Stimulated activated effector memory CD8-positive, alpha-beta T cell treated with anti-CD3 and anti-CD28 coated beads, Interleukin-12 subunit alpha, Interleukin-12 subunit beta, amount 100 ng/mL, for 72 hours (primary cell): ENCODE measurements around the gene SGCG.

Source experiments
- ATAC-seq: fragments of 150-1000 bp; cut with Tn5 transposase; 2 replicates; pipeline ENCODE4 v1.10.0; 2021
- DNase-seq, 2 donors: peaks; one replicate each; pipeline ENCODE4 v3.0.0; 2021 to 2022; ENCODE audit warnings: low spot score in 2 of 2
- H3K27ac Mint-ChIP-seq: one replicate; pipeline ENCODE4 v1.8.0; 2022; ENCODE audit warnings: mild to moderate bottlenecking, mixed read lengths
- H3K36me3 Mint-ChIP-seq: one replicate; pipeline ENCODE4 v1.8.0; 2022; ENCODE audit warnings: mild to moderate bottlenecking, mixed read lengths
- H3K4me1 Mint-ChIP-seq: one replicate; pipeline ENCODE4 v1.8.0; 2022; ENCODE audit warnings: mixed read lengths
- H3K4me3 Mint-ChIP-seq: one replicate; pipeline ENCODE4 v1.8.0; 2022; ENCODE audit warnings: mild to moderate bottlenecking, mixed read lengths
- H3K9me3 Mint-ChIP-seq: one replicate; pipeline ENCODE4 v1.8.0; 2022; ENCODE audit warnings: mixed read lengths

SGCG gene

DNA sequence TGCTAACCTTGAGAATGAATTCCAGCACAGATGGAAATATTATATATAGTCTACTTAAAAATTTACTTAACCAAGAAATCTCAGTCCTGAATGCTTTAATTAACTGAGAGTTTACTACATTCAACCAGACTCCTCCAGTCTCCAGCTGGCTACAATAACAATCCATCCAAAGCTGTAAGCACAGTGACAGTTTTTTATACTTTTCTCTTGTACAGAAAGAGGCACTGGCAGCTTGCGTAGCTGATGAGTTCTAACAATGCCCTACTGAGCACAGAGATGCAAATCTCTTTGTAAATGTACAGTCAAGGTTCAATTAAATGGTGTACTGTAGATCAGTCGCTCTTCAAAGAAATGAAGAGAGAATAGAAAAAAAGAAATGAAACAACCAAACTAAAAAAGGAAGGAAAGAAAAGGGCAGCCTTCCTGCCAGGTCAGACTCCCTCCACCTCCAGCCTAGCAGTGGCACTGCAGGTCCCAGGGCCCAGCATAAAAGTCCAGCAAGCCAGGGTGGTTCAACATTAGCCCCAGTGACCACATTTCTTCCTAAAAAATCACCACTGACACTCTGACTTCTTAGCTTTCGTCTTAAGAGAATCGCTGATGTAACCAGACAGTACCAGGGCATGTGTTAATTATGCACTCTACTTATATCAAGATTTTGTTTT is 164.3 kb downstream of the SGCG start:
- peaks cover 84% of the 10 kb centered on the region for H3K36me3 Mint-ChIP-seq
- no peak overlapping the region for H3K27ac Mint-ChIP-seq
- H3K9me3 Mint-ChIP-seq, result no peaks in the 10 kb centered on the region
- DNase-seq, result no peak
- ATAC-seq, result no peak
- peaks cover 16% of the 10 kb centered on the region for H3K4me1 Mint-ChIP-seq
- no peak overlapping the region for H3K4me3 Mint-ChIP-seq

DNA sequence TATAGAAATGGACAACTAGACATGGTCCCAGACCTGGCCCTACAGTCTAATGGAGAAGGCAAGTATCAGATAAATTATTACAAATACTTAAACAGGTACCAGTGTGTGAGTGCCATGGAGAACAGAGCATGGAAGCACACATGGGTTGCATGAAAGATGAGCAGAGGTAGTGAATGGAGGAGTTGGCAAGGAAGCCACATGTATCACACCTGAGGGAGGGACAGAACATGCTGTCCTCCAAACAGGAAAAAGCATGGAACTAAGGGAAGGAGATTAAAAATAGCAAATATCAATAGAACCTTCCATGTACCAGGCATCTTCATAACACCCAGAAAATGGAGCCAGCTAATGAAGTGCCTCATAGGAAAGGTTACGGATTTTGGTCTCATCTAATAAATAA is 166.8 kb downstream of the SGCG start:
- Mint-ChIP-seq H3K27ac (no peak overlapping the region), H3K4me3 (no peak overlapping the region), H3K4me1 (peaks cover 16% of the 10 kb centered on the region), H3K9me3 (no peaks in the 10 kb centered on the region), H3K36me3 (peaks cover 90% of the 10 kb centered on the region)
- DNase-seq (no peak), ATAC-seq (no peak)

DNA sequence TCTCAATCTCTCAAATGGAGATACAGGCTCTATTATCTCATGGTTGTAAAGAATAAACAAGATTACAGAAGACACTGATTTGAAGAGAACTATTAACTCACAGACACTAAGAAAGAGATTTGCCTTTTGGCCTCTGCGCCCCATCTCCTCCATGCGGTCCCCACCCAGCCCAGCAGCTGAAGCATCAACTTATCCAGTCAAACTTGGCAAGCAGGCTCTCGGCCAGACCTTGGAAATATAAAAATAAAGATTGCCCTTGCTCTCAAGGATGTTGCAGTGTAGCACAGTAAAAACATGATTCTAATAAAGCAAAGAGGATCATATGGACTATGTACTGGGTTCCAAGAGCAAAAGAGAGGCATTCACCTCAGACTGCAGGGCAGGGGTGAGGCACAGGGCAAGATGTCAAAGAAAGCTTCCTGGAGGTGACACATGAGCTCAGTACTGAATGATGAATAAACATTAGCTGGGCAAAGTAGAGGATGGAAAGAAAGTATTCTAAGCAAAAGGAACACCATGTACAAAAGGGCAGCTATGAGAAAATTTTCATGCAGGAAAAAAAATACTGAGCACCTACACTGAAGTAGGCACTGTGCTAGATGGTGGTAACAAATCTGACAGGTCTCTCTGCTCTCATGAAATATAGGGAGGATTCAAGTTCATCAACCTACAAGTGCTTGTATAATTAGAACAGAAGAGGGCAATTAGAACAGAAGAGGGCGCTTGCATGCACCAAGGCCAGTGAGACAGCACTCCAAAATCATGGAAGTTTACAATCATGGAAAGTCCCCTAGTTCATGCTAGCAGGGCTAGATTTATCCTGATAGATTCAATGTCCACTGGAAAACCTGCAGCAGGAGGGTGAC is 167.7 kb downstream of the SGCG start:
- ATAC-seq (no peak), DNase-seq (no peak)
- Mint-ChIP-seq H3K9me3 (no peaks in the 10 kb centered on the region), H3K4me3 (no peak overlapping the region), H3K4me1 (peaks cover 16% of the 10 kb centered on the region), H3K27ac (no peak overlapping the region), H3K36me3 (peaks cover 98% of the 10 kb centered on the region)

DNA sequence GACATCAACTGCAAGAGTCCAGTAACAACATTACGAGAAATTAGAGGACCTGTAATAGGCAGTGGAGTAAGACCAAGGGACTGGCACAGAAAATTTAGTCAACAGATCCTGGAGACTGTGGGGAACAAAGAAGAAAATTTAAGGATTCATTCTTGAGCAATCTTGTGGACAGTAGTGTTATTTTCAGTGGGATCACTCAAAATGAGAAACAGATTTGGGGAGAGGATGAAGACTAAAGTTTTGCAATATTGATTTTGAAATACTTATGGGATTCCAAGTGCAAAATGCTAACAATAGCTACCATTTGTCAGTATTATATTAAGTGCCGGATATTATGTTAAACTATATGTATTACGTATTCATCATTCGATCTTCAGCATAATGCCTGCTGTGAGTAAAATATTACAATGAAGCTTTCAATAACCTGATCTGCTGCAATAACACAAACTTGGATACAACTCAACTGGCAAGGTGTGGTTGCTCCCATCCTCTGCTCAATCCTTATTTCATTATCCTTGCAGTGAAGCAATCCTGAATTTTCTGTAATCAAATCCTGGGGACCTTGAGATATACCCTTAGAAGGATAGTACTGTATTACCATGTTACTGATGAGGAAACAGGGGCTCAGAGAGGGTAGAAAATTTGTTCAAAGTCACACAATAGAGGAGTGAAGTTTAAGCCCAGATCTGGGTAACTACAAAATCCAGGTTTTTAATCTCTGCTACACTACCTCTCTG is 168.6 kb downstream of the SGCG start:
- no peak for ATAC-seq
- Mint-ChIP-seq H3K4me3 (no peak overlapping the region), H3K36me3 (peaks cover 100% of the 10 kb centered on the region), H3K4me1 (peaks cover 16% of the 10 kb centered on the region), H3K27ac (no peak overlapping the region), H3K9me3 (no peaks in the 10 kb centered on the region)
- DNase-seq, result no peak

DNA sequence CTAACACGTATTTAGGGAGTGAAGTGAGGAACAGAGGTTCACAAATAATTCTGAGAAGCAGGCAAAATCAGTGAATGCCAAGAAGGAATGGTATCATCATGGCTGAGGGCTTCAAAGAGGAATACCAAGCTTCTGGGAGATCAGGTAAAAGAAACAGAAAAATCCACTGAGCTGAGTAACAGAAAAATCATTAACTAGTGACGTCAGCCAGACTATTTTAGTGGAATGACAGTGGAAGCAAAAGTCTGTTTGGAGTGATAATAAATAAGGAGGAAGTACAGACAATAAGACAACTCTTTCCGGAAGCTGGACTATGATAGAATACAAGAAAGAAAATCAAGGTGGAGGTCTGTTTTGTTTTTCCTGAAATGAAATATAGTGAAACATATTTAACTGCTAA is 169.2 kb downstream of the SGCG start:
- Mint-ChIP-seq H3K4me1 (peaks cover 16% of the 10 kb centered on the region), H3K4me3 (no peak overlapping the region), H3K9me3 (no peaks in the 10 kb centered on the region), H3K36me3 (peaks cover 100% of the 10 kb centered on the region), H3K27ac (no peak overlapping the region)
- ATAC-seq (no peak), DNase-seq (no peak)

DNA sequence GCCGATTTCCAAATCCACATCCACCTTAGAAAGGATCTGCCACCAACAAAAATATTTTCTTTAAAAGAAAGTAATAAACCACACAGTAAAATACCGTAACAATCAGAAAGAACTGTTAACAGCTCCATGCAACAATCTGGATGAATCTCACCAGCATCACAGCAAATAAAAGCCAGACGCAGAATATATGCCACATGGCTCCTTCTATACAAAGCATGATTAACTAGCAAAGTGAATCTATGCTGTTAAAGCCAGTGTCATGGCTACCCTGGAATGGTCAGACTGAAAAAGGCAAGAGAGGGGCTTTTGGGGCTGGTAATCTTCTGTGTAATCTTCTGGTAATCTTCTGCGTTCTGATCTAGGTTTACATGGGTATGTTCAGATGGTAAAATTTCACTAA is 171.4 kb downstream of the SGCG start:
- no peaks in the 10 kb centered on the region for H3K9me3 Mint-ChIP-seq
- no peak for ATAC-seq
- peaks cover 16% of the 10 kb centered on the region for H3K4me1 Mint-ChIP-seq
- peaks cover 95% of the 10 kb centered on the region for H3K36me3 Mint-ChIP-seq
- H3K4me3 Mint-ChIP-seq, result no peak overlapping the region
- no peak for DNase-seq
- no peak overlapping the region for H3K27ac Mint-ChIP-seq

GRCh38 chr13:23354520-23354919 is 173.7 kb downstream of the SGCG start:
- ATAC-seq (no peak), DNase-seq (no peak)
- Mint-ChIP-seq H3K9me3 (no peaks in the 10 kb centered on the region), H3K27ac (no peak overlapping the region), H3K4me1 (peaks cover 6% of the 10 kb centered on the region), H3K36me3 (peaks cover 95% of the 10 kb centered on the region), H3K4me3 (no peak overlapping the region)

DNA sequence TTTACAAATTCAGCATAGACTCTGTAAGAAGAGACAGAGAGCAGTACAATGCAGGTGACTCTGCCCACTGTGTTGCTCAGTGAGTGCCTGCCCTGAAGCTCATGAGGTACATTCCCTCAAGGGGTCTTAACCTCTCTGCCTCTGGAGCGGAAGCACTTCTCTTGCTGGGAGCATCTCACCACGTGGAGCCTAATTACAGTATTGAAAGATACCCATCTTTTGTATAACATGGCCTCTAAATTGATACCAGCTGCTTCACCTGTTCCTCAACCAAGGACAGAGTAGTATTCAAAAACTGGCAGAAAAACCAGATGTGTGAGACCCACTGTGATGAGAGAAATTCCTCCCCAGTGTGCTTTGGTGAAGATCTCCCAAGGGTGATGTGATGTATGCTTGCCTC is 175.6 kb downstream of the SGCG start:
- DNase-seq, result no peak
- Mint-ChIP-seq H3K36me3 (peaks cover 95% of the 10 kb centered on the region), H3K27ac (no peak overlapping the region), H3K4me3 (no peak overlapping the region), H3K9me3 (no peaks in the 10 kb centered on the region), H3K4me1 (no peaks in the 10 kb centered on the region)
- ATAC-seq, result no peak

DNA sequence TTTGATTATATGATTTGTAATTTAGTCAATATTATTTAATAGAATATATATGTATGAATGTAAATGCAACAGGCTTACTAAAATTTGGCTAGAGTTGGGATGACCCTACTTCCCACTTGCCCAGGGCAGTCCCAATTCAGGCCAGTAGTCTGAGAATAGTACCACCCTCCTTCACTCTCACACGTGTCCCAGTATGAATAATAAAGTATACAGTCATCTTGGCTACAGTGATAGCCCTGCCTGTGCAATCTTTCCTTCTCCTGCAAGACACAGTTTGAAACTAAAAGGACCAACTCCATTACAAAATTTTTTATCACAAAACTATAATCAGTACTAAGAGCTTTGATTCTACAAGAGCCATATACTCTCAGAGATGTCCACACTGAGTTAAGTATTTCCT is 176.6 kb downstream of the SGCG start:
- H3K36me3 Mint-ChIP-seq, result peaks cover 95% of the 10 kb centered on the region
- no peak for ATAC-seq
- H3K9me3 Mint-ChIP-seq, result no peaks in the 10 kb centered on the region
- H3K27ac Mint-ChIP-seq, result peak overlapping the region; percentile 60
- no peak overlapping the region for H3K4me3 Mint-ChIP-seq
- H3K4me1 Mint-ChIP-seq, result no peaks in the 10 kb centered on the region
- DNase-seq, result no peak

DNA sequence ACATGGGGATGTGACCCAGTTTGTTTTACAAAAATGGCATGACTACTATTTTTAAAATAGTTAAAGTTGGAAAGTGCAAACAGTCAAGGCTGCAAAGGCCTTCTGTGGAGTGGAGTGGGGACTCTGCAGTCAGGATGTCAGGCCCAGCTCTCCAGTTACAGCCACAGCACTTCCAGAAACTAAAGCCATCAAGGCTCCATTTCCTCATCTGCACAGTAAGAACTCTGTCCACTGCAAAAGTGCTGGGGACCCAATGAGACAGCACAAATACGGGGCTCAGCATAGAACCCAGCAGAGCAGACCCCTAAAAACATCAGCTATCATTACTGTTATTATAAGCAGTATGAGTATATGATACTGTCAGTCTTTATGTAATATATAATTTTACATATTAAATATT is 179.1 kb downstream of the SGCG start:
- no peak overlapping the region for H3K27ac Mint-ChIP-seq
- no peaks in the 10 kb centered on the region for H3K9me3 Mint-ChIP-seq
- peaks cover 95% of the 10 kb centered on the region for H3K36me3 Mint-ChIP-seq
- no peaks in the 10 kb centered on the region for H3K4me1 Mint-ChIP-seq
- no peak for ATAC-seq
- DNase-seq, result no peak
- no peak overlapping the region for H3K4me3 Mint-ChIP-seq

- ATAC-seq (no peak), DNase-seq (no peak)
- H3K4me1 Mint-ChIP-seq, result no peaks in the 10 kb centered on the region
- H3K4me3 Mint-ChIP-seq, result no peak overlapping the region
- H3K36me3 Mint-ChIP-seq, result peaks cover 100% of the 10 kb centered on the region
- H3K27ac Mint-ChIP-seq, result peak overlapping the region; percentile 40
- no peaks in the 10 kb centered on the region for H3K9me3 Mint-ChIP-seq
Measured at GRCh38 chr13:23365652-23366051, 184.9 kb downstream of the SGCG start.

DNA sequence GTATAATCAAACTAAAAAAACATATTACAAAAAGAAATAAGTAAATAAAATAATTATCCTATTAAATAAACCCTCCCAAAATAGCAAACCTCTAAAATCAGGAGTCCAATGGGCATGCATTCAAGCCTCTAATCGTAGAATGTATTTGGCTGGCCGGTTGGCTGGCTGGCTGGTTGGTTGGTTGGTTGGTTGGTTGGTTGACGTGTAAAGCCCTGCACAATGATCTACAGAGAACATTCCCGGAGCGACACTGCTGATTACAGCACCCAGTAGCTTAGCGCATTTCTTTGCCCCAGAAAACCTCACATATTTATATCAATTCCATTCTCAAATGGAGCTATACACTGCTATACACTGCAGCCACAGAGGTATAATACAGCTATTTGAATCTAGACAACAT is 187.1 kb downstream of the SGCG start:
- Mint-ChIP-seq H3K4me3 (no peak overlapping the region), H3K4me1 (peaks cover 9% of the 10 kb centered on the region), H3K9me3 (no peaks in the 10 kb centered on the region), H3K36me3 (peaks cover 98% of the 10 kb centered on the region), H3K27ac (no peak overlapping the region)
- no peak for DNase-seq
- ATAC-seq, result no peak

DNA sequence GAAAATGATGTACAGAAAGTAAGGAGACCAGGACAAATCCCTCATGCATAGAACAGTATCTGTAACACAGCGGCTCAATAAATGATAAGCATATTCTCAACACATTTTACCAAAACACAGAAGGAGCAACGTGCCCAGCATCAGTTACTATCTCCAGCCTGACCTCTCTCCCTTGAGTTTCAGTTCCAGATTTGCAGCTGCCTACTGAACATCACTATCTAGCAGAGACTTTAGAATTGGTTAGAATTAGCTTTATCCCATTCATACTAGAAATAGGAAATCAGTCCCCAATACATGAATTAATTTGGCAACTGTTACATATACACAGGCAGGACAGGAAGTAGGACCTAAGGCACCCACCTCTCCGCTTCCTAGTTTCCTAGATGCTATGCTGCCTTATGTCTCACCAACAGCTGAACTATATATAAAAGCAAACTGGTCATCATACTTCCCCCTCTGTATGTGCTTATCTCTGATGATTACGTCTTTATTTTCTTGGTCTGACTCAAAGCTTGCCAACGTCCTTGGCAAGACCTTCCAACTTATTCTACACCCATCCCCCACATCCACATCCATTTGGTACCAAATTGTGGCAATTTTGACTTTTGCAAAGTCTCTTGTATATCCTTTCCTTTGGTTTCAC is 191.6 kb downstream of the SGCG start:
- Mint-ChIP-seq H3K4me1 (peaks cover 35% of the 10 kb centered on the region), H3K9me3 (no peaks in the 10 kb centered on the region), H3K27ac (no peak overlapping the region), H3K36me3 (peaks cover 60% of the 10 kb centered on the region), H3K4me3 (peak overlapping the region; percentile 35)
- DNase-seq (no peak), ATAC-seq (no peak)
